GM04503 (cell line): ENCODE results near the gene RBFA.

Source experiments
- DNase-seq: peaks from one replicate; pipeline ENCODE4 v3.0.0-alpha.2; 2012; ENCODE audit warnings: low read depth

Gene RBFA

GRCh38 chr18:80074697-80075096 lies 40.5 kb downstream of the RBFA start:
- no peak for DNase-seq

- DNase-seq, result no peak
These were observed 41.7 kb downstream of the RBFA start for GRCh38 chr18:80075940-80076339.

- no peak for DNase-seq
These were observed 42.1 kb downstream of the RBFA start for GRCh38 chr18:80076379-80076778.

GRCh38 chr18:80077873-80078272 lies 43.6 kb downstream of the RBFA start:
- DNase-seq, result no peak
